ENCODE measurements around the gene GNAS.

The GNAS gene

GRCh38 chr20:58900397-58900796 lies 47.9 kb downstream of the GNAS start:
- DNase-seq, result no peak

GRCh38 chr20:58901488-58902402 lies 49.2 kb downstream of the GNAS start:
- DNase-seq, result no peak

- no peak for DNase-seq
Measured at GRCh38 chr20:58903614-58904013, 51.1 kb downstream of the GNAS start.

- DNase-seq, result no peak
Measured at GRCh38 chr20:58905236-58905635, 52.7 kb downstream of the GNAS start.

GRCh38 chr20:58906111-58906510 lies 53.6 kb downstream of the GNAS start:
- no peak for DNase-seq

- DNase-seq, result no peak
Measured at GRCh38 chr20:58906894-58907293, 54.4 kb downstream of the GNAS start.

GRCh38 chr20:58907320-58908137 lies 55.0 kb downstream of the GNAS start:
- DNase-seq, result peak; percentile 54

- no peak for DNase-seq
Measured at GRCh38 chr20:58908221-58908620, 55.7 kb downstream of the GNAS start.

- no peak for DNase-seq
Measured at GRCh38 chr20:58908941-58909340, 56.4 kb downstream of the GNAS start.

- no peak for DNase-seq
Measured at GRCh38 chr20:58909585-58909984, 57.1 kb downstream of the GNAS start.

GRCh38 chr20:58910473-58910872 lies 58.0 kb downstream of the GNAS start:
- DNase-seq, result no peak

- DNase-seq, result no peak
Measured at GRCh38 chr20:58911309-58911708, 58.8 kb downstream of the GNAS start.

GRCh38 chr20:58911970-58912369 lies 59.5 kb downstream of the GNAS start:
- DNase-seq, result no peak

GRCh38 chr20:58913079-58913478 lies 60.6 kb downstream of the GNAS start:
- no peak for DNase-seq

- no peak for DNase-seq
Measured at GRCh38 chr20:58918621-58919020, 66.1 kb downstream of the GNAS start.

GRCh38 chr20:58921564-58921963 lies 69.0 kb downstream of the GNAS start:
- DNase-seq, result no peak

- DNase-seq, result no peak
Measured at GRCh38 chr20:58922036-58922435, 69.5 kb downstream of the GNAS start.

GRCh38 chr20:58923117-58923712 lies 70.7 kb downstream of the GNAS start:
- DNase-seq, result no peak

GRCh38 chr20:58926802-58927489 lies 74.4 kb downstream of the GNAS start:
- no peak for DNase-seq

- no peak for DNase-seq
Measured at GRCh38 chr20:58927490-58928061, 75.1 kb downstream of the GNAS start.

GRCh38 chr20:58930496-58930895 lies 78.0 kb downstream of the GNAS start:
- no peak for DNase-seq

- no peak for DNase-seq
Measured at GRCh38 chr20:58932170-58932569, 79.7 kb downstream of the GNAS start.

GRCh38 chr20:58938078-58938477 lies 85.6 kb downstream of the GNAS start:
- no peak for DNase-seq

Measured in activated naive CD4-positive, alpha-beta T cell treated with Interleukin-2 at 50 U/mL for 16 hours (primary cell).